WTC11 (cell line): ENCODE measurements around the gene ACR. TPM values are rescaled to one million over a fixed set of nuclear protein-coding genes. Genes with fewer than 3 reads are reported as not detected.

Source experiments
- ATAC-seq: fragments of 200-7000 bp; cut with Tn5 transposase; 2 replicates; pipeline ENCODE4 v1.10.0; 2021; ENCODE audit warnings: mild to moderate bottlenecking, moderate library complexity
- CTCF ChIA-PET: fragments of 300-600 bp; sonication (Branson Sonifier 250); formaldehyde crosslinking; loops from one replicate; lab custom pipeline; 2021; ENCODE audit warnings: antibody characterized with exemption; lab: Charles Lee
- POLR2A ChIA-PET: fragments of 350-600 bp; sonication (Branson Sonifier 250); formaldehyde crosslinking; loops from one replicate; lab custom pipeline; 2021; ENCODE audit warnings: antibody characterized with exemption; lab: Charles Lee
- DNase-seq: peaks from one replicate; pipeline ENCODE4 v3.0.0; 2021; ENCODE audit warnings: low spot score
- H3K27ac Mint-ChIP-seq: 2 replicates; pipeline ENCODE4 v1.8.0; 2021; ENCODE audit warnings: mixed read lengths
- H3K27me3 Mint-ChIP-seq: 2 replicates; pipeline ENCODE4 v1.8.0; 2021; ENCODE audit warnings: low read depth, mild to moderate bottlenecking, moderate library complexity, mixed read lengths
- H3K36me3 Mint-ChIP-seq: 2 replicates; pipeline ENCODE4 v1.8.0; 2021; ENCODE audit warnings: mixed read lengths
- H3K4me1 Mint-ChIP-seq: 2 replicates; pipeline ENCODE4 v1.8.0; 2022; ENCODE audit warnings: mixed read lengths
- H3K4me3 Mint-ChIP-seq: 2 replicates; pipeline ENCODE4 v1.8.0; 2021; ENCODE audit warnings: mild to moderate bottlenecking, moderate library complexity, mixed read lengths
- H3K9me3 Mint-ChIP-seq: 2 replicates; pipeline ENCODE4 v1.8.0; 2021; ENCODE audit warnings: mixed read lengths
- ATF1 ChIP-seq: sonication (generic); formaldehyde crosslinking; IDR thresholded peaks from 2 replicates; pipeline ENCODE4 v1.8.1; 2023; ENCODE audit warnings: mild to moderate bottlenecking, moderate library complexity, missing genetic modification reagents
- CREB1 ChIP-seq: sonication (generic); formaldehyde crosslinking; IDR thresholded peaks from 2 replicates; pipeline ENCODE4 v1.8.0; 2023; ENCODE audit warnings: mild to moderate bottlenecking, missing genetic modification reagents
- EMX1 ChIP-seq: fragments of 250-450 bp; sonication (Bioruptor Pico); IDR thresholded peaks from 2 replicates; pipeline ENCODE4 v1.8.0; 2021; ENCODE audit warnings: mild to moderate bottlenecking
- ESRRA ChIP-seq: sonication (generic); formaldehyde crosslinking; IDR thresholded peaks from 2 replicates; pipeline ENCODE4 v1.8.1; 2022; ENCODE audit warnings: mild to moderate bottlenecking, missing genetic modification reagents, borderline replicate concordance
- ETV6 ChIP-seq: sonication (generic); formaldehyde crosslinking; IDR thresholded peaks from 2 replicates; pipeline ENCODE4 v1.8.1; 2022; ENCODE audit warnings: mild to moderate bottlenecking, missing genetic modification reagents
- FOXK1 ChIP-seq: sonication (generic); formaldehyde crosslinking; IDR thresholded peaks from 2 replicates; pipeline ENCODE4 v1.8.0; 2022; ENCODE audit warnings: mild to moderate bottlenecking, moderate library complexity, missing genetic modification reagents
- FOXP1 ChIP-seq: sonication (generic); formaldehyde crosslinking; IDR thresholded peaks from 2 replicates; pipeline ENCODE4 v1.8.0; 2022; ENCODE audit warnings: missing genetic modification reagents, mild to moderate bottlenecking, moderate library complexity, borderline replicate concordance
- JUN ChIP-seq: sonication (generic); formaldehyde crosslinking; IDR thresholded peaks from 2 replicates; pipeline ENCODE4 v1.8.0; 2023; ENCODE audit warnings: mild to moderate bottlenecking, missing genetic modification reagents
- NFATC4 ChIP-seq: fragments of 250-450 bp; sonication (Bioruptor Pico); IDR thresholded peaks from 2 replicates; pipeline ENCODE4 v1.9.0; 2021; ENCODE audit warnings: mild to moderate bottlenecking
- NFYB ChIP-seq: sonication (generic); formaldehyde crosslinking; conservative IDR thresholded peaks from 2 replicates; pipeline ENCODE4 v1.8.0; 2022; ENCODE audit warnings: low read depth, missing genetic modification reagents
- OVOL2 ChIP-seq: fragments of 250-450 bp; sonication (Bioruptor Pico); IDR thresholded peaks from 2 replicates; pipeline ENCODE4 v1.9.0; 2021; ENCODE audit warnings: mild to moderate bottlenecking, borderline replicate concordance
- PRRX2 ChIP-seq: fragments of 250-450 bp; sonication (Bioruptor Pico); IDR thresholded peaks from 2 replicates; pipeline ENCODE4 v1.8.0; 2021; ENCODE audit warnings: mild to moderate bottlenecking
- RELA ChIP-seq: sonication (generic); formaldehyde crosslinking; IDR thresholded peaks from 2 replicates; pipeline ENCODE4 v1.8.1; 2022; ENCODE audit warnings: missing genetic modification reagents, mild to moderate bottlenecking, borderline replicate concordance
- RORB ChIP-seq: fragments of 250-450 bp; sonication (Bioruptor Pico); IDR thresholded peaks from 2 replicates; pipeline ENCODE4 v1.9.0; 2021; ENCODE audit warnings: mild to moderate bottlenecking
- SOX15 ChIP-seq: fragments of 250-450 bp; sonication (Bioruptor Pico); IDR thresholded peaks from 2 replicates; pipeline ENCODE4 v1.9.0; 2021; ENCODE audit warnings: mild to moderate bottlenecking
- TP53 ChIP-seq: sonication (generic); formaldehyde crosslinking; IDR thresholded peaks from 2 replicates; pipeline ENCODE4 v1.8.1; 2023; ENCODE audit warnings: mild to moderate bottlenecking, missing genetic modification reagents
- ZNF317 ChIP-seq: sonication (generic); formaldehyde crosslinking; IDR thresholded peaks from 2 replicates; pipeline ENCODE4 v1.8.1; 2023; ENCODE audit warnings: low read depth, mild to moderate bottlenecking, moderate library complexity, missing genetic modification reagents, borderline replicate concordance
- total RNA-seq: library from RNA; stranded (reverse); gene quantifications from 3 replicates; pipeline ENCODE4 v1.2.3, GENCODE V29; 2021
- TF ChIP-seq, protein P1 (sequence below): fragments of 250-450 bp; sonication (Bioruptor Pico); IDR thresholded peaks from 2 replicates; pipeline ENCODE4 v1.9.0; 2021; ENCODE audit warnings: mild to moderate bottlenecking
- TF ChIP-seq, protein P2 (sequence below): sonication (generic); formaldehyde crosslinking; IDR thresholded peaks from 2 replicates; pipeline ENCODE4 v1.8.0; 2022; ENCODE audit warnings: missing genetic modification reagents
- TF ChIP-seq, protein P3 (sequence below): fragments of 250-450 bp; sonication (Bioruptor Pico); IDR thresholded peaks from 2 replicates; pipeline ENCODE4 v1.9.0; 2021; ENCODE audit warnings: mild to moderate bottlenecking
- TF ChIP-seq, protein P4 (sequence below): sonication (generic); formaldehyde crosslinking; IDR thresholded peaks from 2 replicates; pipeline ENCODE4 v1.8.0; 2022; ENCODE audit warnings: mild to moderate bottlenecking, missing genetic modification reagents
- TF ChIP-seq, protein P5 (sequence below): fragments of 250-450 bp; sonication (Bioruptor Pico); IDR thresholded peaks from 2 replicates; pipeline ENCODE4 v1.9.0; 2021; ENCODE audit warnings: moderate library complexity, mild to moderate bottlenecking, inconsistent platforms, borderline replicate concordance
- TF ChIP-seq, protein P6 (sequence below): sonication (generic); formaldehyde crosslinking; IDR thresholded peaks from 2 replicates; pipeline ENCODE4 v1.8.1; 2023; ENCODE audit warnings: mild to moderate bottlenecking, missing genetic modification reagents, moderate library complexity
- TF ChIP-seq, protein P7 (sequence below): sonication (generic); formaldehyde crosslinking; conservative IDR thresholded peaks from 2 replicates; pipeline ENCODE4 v1.8.1; 2022; ENCODE audit warnings: mild to moderate bottlenecking, missing genetic modification reagents

The ACR gene
- total RNA-seq, 1 experiment from 2014 or later = 0.46 TPM

DNA sequence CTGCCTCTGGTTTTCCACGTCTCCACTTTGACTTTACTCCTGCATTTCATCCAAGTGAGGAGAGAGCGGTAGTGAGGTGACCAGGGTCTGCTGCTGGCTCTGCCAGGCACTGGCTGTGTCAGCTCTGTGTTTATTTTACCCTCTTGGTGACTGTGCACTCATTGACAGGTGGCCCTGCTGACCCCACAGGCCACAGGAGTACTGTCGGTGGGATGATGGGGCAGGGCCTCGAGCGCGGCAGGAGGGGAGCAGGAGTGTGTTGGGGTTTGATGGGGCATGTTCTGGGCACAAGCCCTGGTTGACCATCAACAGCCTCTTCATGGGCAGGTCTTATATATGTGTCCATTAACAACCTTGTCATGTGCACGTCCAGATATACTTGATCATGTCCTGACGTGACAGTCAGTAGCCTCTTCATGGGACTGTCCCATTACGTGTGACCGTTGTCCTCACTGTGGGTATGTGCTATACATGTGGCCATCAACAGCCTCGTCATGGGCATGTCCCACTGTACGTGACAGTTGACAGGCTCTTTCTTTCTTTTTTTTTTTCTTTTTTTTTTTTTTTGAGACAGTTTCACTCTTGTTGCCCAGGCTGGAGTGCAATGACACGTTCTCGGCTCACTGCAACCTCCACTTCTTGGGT is 31.4 kb upstream of the ACR start:
- TF ChIP-seq ESRRA (CRISPR knock-in tag) (no peak), ETV6 (CRISPR knock-in tag) (no peak), PRRX2 (no peak), SOX15 (no peak), ZNF317 (no peak)
- TF ChIP-seq, protein P1, sequence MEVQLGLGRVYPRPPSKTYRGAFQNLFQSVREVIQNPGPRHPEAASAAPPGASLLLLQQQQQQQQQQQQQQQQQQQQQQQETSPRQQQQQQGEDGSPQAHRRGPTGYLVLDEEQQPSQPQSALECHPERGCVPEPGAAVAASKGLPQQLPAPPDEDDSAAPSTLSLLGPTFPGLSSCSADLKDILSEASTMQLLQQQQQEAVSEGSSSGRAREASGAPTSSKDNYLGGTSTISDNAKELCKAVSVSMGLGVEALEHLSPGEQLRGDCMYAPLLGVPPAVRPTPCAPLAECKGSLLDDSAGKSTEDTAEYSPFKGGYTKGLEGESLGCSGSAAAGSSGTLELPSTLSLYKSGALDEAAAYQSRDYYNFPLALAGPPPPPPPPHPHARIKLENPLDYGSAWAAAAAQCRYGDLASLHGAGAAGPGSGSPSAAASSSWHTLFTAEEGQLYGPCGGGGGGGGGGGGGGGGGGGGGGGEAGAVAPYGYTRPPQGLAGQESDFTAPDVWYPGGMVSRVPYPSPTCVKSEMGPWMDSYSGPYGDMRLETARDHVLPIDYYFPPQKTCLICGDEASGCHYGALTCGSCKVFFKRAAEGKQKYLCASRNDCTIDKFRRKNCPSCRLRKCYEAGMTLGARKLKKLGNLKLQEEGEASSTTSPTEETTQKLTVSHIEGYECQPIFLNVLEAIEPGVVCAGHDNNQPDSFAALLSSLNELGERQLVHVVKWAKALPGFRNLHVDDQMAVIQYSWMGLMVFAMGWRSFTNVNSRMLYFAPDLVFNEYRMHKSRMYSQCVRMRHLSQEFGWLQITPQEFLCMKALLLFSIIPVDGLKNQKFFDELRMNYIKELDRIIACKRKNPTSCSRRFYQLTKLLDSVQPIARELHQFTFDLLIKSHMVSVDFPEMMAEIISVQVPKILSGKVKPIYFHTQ = no peak
- ChIA-PET POLR2A (no interaction called here), CTCF (no interaction called here)
- ATAC-seq = no peak
- Mint-ChIP-seq H3K9me3 (no peaks in the 10 kb centered on the region), H3K27me3 (no peaks in the 10 kb centered on the region), H3K36me3 (no peaks in the 10 kb centered on the region), H3K27ac (no peak overlapping the region), H3K4me3 (peak overlapping the region; percentile 24; the same call in 1 of the 2 replicates), H3K4me1 (no peaks in the 10 kb centered on the region)
- no peak for DNase-seq

DNA sequence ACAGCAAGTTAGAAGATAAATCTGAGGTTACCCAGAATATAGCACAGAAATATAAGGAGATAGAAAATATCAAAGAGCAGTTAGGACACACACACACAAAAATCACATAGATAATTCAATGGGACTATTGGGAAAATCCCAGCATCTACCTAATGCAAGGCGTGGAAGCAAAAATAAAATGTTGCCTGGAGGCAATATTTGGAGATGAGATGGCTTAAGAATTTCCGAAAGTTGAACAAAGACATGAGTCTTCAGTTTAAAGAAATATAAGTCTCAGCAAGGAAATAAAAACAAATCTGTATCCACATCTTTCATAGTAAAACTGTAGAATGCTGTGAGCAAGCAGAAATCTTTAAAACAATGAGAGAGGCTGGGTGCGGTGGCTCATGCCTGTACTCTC is 29.5 kb upstream of the ACR start:
- CTCF ChIA-PET = interaction anchor here (0.6 kb wide), 1 partner anchor 86 kb away, joined by 3 read pairs; no protein-coding TSS in a partner anchor
- Mint-ChIP-seq H3K9me3 (no peaks in the 10 kb centered on the region), H3K27ac (no peak overlapping the region), H3K36me3 (no peaks in the 10 kb centered on the region), H3K4me3 (no peak overlapping the region), H3K27me3 (no peaks in the 10 kb centered on the region), H3K4me1 (no peaks in the 10 kb centered on the region)
- TF ChIP-seq CREB1 (CRISPR knock-in tag) (no peak), TP53 (no peak), RELA (CRISPR knock-in tag) (no peak), OVOL2 (no peak), NFYB (CRISPR knock-in tag) (no peak), EMX1 (no peak), RORB (CRISPR knock-in tag) (no peak), FOXP1 (CRISPR knock-in tag) (no peak)
- TF ChIP-seq, protein P2, sequence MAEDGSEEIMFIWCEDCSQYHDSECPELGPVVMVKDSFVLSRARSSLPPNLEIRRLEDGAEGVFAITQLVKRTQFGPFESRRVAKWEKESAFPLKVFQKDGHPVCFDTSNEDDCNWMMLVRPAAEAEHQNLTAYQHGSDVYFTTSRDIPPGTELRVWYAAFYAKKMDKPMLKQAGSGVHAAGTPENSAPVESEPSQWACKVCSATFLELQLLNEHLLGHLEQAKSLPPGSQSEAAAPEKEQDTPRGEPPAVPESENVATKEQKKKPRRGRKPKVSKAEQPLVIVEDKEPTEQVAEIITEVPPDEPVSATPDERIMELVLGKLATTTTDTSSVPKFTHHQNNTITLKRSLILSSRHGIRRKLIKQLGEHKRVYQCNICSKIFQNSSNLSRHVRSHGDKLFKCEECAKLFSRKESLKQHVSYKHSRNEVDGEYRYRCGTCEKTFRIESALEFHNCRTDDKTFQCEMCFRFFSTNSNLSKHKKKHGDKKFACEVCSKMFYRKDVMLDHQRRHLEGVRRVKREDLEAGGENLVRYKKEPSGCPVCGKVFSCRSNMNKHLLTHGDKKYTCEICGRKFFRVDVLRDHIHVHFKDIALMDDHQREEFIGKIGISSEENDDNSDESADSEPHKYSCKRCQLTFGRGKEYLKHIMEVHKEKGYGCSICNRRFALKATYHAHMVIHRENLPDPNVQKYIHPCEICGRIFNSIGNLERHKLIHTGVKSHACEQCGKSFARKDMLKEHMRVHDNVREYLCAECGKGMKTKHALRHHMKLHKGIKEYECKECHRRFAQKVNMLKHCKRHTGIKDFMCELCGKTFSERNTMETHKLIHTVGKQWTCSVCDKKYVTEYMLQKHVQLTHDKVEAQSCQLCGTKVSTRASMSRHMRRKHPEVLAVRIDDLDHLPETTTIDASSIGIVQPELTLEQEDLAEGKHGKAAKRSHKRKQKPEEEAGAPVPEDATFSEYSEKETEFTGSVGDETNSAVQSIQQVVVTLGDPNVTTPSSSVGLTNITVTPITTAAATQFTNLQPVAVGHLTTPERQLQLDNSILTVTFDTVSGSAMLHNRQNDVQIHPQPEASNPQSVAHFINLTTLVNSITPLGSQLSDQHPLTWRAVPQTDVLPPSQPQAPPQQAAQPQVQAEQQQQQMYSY (CRISPR knock-in tag) = no peak
- TF ChIP-seq, protein P3, sequence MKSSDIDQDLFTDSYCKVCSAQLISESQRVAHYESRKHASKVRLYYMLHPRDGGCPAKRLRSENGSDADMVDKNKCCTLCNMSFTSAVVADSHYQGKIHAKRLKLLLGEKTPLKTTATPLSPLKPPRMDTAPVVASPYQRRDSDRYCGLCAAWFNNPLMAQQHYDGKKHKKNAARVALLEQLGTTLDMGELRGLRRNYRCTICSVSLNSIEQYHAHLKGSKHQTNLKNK (CRISPR knock-in tag) = no peak
- TF ChIP-seq, protein P4, sequence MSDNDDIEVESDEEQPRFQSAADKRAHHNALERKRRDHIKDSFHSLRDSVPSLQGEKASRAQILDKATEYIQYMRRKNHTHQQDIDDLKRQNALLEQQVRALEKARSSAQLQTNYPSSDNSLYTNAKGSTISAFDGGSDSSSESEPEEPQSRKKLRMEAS (CRISPR knock-in tag) = no peak
- ATAC-seq (no peak), DNase-seq (no peak)
- POLR2A ChIA-PET = no interaction called here

DNA sequence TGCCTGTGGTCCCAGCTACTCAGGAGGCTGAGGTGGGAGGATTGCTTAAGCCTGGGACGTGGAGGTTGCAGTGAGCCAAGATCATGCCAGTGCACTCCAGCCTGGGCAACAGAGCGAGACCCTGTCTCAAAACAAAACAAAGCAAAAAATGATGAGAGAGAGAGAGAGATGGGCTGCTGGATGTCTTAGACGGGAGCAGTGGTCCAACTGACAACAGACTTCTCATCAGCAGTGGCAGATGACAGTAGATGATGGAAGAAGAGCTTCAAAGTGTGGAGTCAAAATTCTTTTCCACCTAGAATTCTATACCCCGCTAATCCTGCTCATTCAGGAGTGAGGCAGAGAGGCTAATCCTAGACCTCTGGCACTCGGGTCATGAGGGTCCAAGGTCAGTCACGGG is 29.0 kb upstream of the ACR start:
- Mint-ChIP-seq H3K27ac (no peak overlapping the region), H3K27me3 (no peaks in the 10 kb centered on the region)
- TF ChIP-seq, protein P5, sequence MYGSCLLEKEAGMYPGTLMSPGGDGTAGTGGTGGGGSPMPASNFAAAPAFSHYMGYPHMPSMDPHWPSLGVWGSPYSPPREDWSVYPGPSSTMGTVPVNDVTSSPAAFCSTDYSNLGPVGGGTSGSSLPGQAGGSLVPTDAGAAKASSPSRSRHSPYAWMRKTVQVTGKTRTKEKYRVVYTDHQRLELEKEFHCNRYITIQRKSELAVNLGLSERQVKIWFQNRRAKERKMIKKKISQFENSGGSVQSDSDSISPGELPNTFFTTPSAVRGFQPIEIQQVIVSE = no peak
- TF ChIP-seq ATF1 (no peak), SOX15 (no peak), NFATC4 (no peak), FOXK1 (CRISPR knock-in tag) (no peak), JUN (CRISPR knock-in tag) (no peak)
- TF ChIP-seq, protein P6, sequence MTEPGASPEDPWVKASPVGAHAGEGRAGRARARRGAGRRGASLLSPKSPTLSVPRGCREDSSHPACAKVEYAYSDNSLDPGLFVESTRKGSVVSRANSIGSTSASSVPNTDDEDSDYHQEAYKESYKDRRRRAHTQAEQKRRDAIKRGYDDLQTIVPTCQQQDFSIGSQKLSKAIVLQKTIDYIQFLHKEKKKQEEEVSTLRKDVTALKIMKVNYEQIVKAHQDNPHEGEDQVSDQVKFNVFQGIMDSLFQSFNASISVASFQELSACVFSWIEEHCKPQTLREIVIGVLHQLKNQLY (CRISPR knock-in tag) = no peak
- TF ChIP-seq, protein P7, sequence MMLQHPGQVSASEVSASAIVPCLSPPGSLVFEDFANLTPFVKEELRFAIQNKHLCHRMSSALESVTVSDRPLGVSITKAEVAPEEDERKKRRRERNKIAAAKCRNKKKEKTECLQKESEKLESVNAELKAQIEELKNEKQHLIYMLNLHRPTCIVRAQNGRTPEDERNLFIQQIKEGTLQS (CRISPR knock-in tag) = no peak

More for the DNA sequence above, 29.0 kb upstream of the ACR start:
- H3K36me3 Mint-ChIP-seq = no peaks in the 10 kb centered on the region
- CTCF ChIA-PET = interaction anchor here (0.8 to 1.6 kb wide), 3 partner anchors 9 to 66 kb away, joined by 3 to 7 read pairs (median 3); no protein-coding TSS in a partner anchor
- no peaks in the 10 kb centered on the region for H3K9me3 Mint-ChIP-seq
- no peak for DNase-seq
- H3K4me3 Mint-ChIP-seq = no peak overlapping the region
- ATAC-seq = no peak
- no peaks in the 10 kb centered on the region for H3K4me1 Mint-ChIP-seq
- POLR2A ChIA-PET = no interaction called here
